OCI-LY1 (cell line): ENCODE measurements around the gene MLX.

Experiments
- H2AFZ ChIP-seq: fragments of 200-600 bp; sonication (generic), shearing (Covaris generic); 2 replicates; pipeline ENCODE4 v1.6.0; 2014; ENCODE audit warnings: antibody characterized with exemption, mild to moderate bottlenecking, low read length
- H3F3A ChIP-seq: fragments of 200-600 bp; sonication (generic), shearing (Covaris generic); 2 replicates; pipeline ENCODE4 v1.6.0; 2014; ENCODE audit warnings: mild to moderate bottlenecking, antibody characterized with exemption, low read length, moderate library complexity; ENCODE audit not compliant: insufficient read depth
- H3K27ac ChIP-seq: fragments of 200-600 bp; sonication (generic); 2 replicates; pipeline ENCODE4 v1.5.1; 2014; ENCODE audit warnings: low read length, mixed run types, mild to moderate bottlenecking, low read depth; ENCODE audit not compliant: poor library complexity, severe bottlenecking
- H3K27me3 ChIP-seq: fragments of 200-600 bp; sonication (generic); 2 replicates; pipeline ENCODE4 v1.6.0; 2014; ENCODE audit warnings: antibody characterized with exemption, mild to moderate bottlenecking, low read length, moderate library complexity; ENCODE audit not compliant: insufficient read depth
- H3K36me3 ChIP-seq: fragments of 200-600 bp; sonication (generic); 2 replicates; pipeline ENCODE4 v1.6.1; 2014; ENCODE audit warnings: mild to moderate bottlenecking, antibody characterized with exemption, low read length, moderate library complexity, mixed read lengths; ENCODE audit not compliant: insufficient read depth
- H3K4me1 ChIP-seq: fragments of 200-600 bp; sonication (generic); 2 replicates; pipeline ENCODE4 v1.5.1; 2014; ENCODE audit warnings: mild to moderate bottlenecking, low read length, moderate library complexity; ENCODE audit not compliant: insufficient read depth, severe bottlenecking
- H3K4me2 ChIP-seq: fragments of 200-600 bp; sonication (generic), shearing (Covaris generic); 2 replicates; pipeline ENCODE4 v1.6.1; 2014; ENCODE audit warnings: low read length
- H3K4me3 ChIP-seq: fragments of 200-600 bp; sonication (generic); 2 replicates; pipeline ENCODE4 v1.5.1; 2014; ENCODE audit warnings: low read length, low read depth, mild to moderate bottlenecking, mixed read lengths; ENCODE audit not compliant: poor library complexity, severe bottlenecking
- H3K79me2 ChIP-seq: fragments of 200-600 bp; shearing (Covaris generic); 2 replicates; pipeline ENCODE4 v1.6.1; 2016; ENCODE audit warnings: mixed run types, low read length, mixed read lengths; ENCODE audit not compliant: insufficient read depth
- H3K9ac ChIP-seq: fragments of 200-600 bp; sonication (generic), shearing (Covaris generic); 2 replicates; pipeline ENCODE4 v1.6.1; 2014; ENCODE audit warnings: mild to moderate bottlenecking, low read length, mixed read lengths
- H3K9me2 ChIP-seq: fragments of 200-600 bp; sonication (generic), shearing (Covaris generic); 2 replicates; pipeline ENCODE4 v1.6.1; 2014; ENCODE audit warnings: low read depth, mild to moderate bottlenecking, low read length, mixed read lengths
- H3K9me3 ChIP-seq: fragments of 200-600 bp; shearing (Covaris generic); 2 replicates; pipeline ENCODE4 v1.6.1; 2014; ENCODE audit warnings: low read length, mixed read lengths
- H4K20me1 ChIP-seq: fragments of 200-600 bp; sonication (generic), shearing (Covaris generic); 2 replicates; pipeline ENCODE4 v1.6.0; 2016; ENCODE audit warnings: mild to moderate bottlenecking, low read length; ENCODE audit not compliant: insufficient read depth
- EZH2 ChIP-seq: fragments of 200-600 bp; sonication (generic), shearing (Covaris generic); IDR thresholded peaks from 2 replicates; pipeline ENCODE4 v1.8.0; 2017; ENCODE audit warnings: borderline replicate concordance, mixed run types, mild to moderate bottlenecking, antibody characterized with exemption, low read length, moderate library complexity, mixed read lengths
- TF ChIP-seq, protein P1 (sequence below): fragments of 200-600 bp; sonication (generic), shearing (Covaris generic); IDR thresholded peaks from 2 replicates; pipeline ENCODE4 v1.5.1; 2017; ENCODE audit warnings: mild to moderate bottlenecking, antibody characterized with exemption, low read length, moderate library complexity, mixed read lengths

Gene MLX

DNA sequence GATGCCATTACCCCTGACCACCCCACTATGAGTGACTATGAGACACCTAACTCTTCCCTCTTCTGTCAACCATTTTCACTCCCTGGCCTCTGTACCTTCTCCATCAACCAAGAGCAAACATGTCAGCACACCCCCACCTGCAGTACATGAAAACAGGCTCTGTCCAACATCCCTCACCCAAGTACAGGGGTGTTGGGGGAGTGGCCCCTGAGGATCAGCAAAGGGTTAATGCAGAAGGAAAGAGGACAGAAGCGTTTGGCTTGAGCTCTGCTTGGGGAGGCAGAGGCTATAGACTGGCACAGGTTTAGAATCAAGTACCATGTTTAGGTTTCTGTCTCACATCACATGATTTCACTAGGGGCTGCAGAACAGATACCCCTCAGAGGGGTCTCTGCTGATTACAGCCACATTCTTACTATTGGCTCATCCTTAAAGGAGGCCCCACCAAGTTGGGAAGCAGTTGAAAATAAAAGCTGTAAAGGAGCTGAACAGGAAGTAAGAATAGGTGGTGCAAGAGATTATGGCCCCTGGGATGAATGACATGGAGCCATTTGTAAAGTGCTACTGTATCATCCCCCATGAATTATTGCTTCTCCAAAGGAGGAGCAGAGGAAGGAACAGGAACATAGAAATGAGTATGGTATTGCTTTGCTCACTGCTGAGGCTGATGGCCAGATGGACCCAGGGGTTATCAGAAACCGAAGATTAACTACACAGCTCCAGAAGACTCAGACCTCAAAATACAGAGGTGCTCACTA is 13.1 kb downstream of the MLX start:
- Histone ChIP-seq H3K4me3 (no peak overlapping the region), H4K20me1 (no peaks in the 10 kb centered on the region), H3F3A (0 out of 2 replicates have a peak, but pooled peaks cover 5% of the 10 kb centered on the region), H3K4me2 (peak overlapping the region; percentile 69), H3K9me2 (no peaks in the 10 kb centered on the region), H2AFZ (no peak overlapping the region), H3K79me2 (no peaks in the 10 kb centered on the region), H3K4me1 (peaks cover 38% of the 10 kb centered on the region), H3K27me3 (no peaks in the 10 kb centered on the region), H3K9me3 (no peaks in the 10 kb centered on the region), H3K27ac (peak overlapping the region; percentile 93), H3K9ac (peak overlapping the region; percentile 26), H3K36me3 (peaks cover 60% of the 10 kb centered on the region)
- TF ChIP-seq, protein P1, sequence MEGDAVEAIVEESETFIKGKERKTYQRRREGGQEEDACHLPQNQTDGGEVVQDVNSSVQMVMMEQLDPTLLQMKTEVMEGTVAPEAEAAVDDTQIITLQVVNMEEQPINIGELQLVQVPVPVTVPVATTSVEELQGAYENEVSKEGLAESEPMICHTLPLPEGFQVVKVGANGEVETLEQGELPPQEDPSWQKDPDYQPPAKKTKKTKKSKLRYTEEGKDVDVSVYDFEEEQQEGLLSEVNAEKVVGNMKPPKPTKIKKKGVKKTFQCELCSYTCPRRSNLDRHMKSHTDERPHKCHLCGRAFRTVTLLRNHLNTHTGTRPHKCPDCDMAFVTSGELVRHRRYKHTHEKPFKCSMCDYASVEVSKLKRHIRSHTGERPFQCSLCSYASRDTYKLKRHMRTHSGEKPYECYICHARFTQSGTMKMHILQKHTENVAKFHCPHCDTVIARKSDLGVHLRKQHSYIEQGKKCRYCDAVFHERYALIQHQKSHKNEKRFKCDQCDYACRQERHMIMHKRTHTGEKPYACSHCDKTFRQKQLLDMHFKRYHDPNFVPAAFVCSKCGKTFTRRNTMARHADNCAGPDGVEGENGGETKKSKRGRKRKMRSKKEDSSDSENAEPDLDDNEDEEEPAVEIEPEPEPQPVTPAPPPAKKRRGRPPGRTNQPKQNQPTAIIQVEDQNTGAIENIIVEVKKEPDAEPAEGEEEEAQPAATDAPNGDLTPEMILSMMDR = no peak
- no peak for TF ChIP-seq EZH2

DNA sequence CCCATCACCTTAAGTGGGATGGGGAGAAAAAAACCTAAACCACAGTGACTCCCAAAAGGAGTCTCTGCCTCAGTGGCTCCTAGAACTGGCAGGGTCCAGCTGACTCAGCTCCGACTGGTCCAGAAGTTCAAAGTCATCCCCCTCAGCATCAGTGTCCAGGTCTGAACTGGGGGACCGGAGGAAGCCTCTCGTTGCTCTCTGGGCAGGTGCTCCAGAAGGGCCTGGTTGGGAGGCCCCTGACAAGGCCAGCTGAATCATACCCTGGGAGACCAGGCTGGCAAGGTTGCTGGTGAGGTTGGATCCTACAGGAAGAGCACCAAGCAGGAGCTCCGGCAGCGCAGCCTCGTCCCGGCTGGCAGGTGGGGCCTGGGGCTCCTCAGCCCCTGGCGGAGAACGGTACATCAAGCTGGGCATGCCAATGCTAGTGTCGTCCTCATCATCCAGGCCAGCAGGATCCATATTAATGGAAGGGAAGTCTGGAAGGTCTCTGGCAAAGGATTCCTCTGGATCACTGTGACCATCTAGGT is 14.9 kb downstream of the MLX start:
- Histone ChIP-seq H3K4me2 (no peak overlapping the region), H3K4me1 (peaks cover 30% of the 10 kb centered on the region), H4K20me1 (no peaks in the 10 kb centered on the region), H3K27ac (no peak overlapping the region), H2AFZ (no peak overlapping the region), H3K9me2 (no peaks in the 10 kb centered on the region), H3K9ac (no peak overlapping the region), H3K36me3 (peaks cover 73% of the 10 kb centered on the region), H3K27me3 (no peaks in the 10 kb centered on the region), H3K9me3 (no peaks in the 10 kb centered on the region), H3F3A (0 out of 2 replicates have a peak, but pooled peaks cover 5% of the 10 kb centered on the region), H3K79me2 (no peaks in the 10 kb centered on the region), H3K4me3 (no peak overlapping the region)
- no peak for TF ChIP-seq EZH2
- TF ChIP-seq, protein P1 = no peak

DNA sequence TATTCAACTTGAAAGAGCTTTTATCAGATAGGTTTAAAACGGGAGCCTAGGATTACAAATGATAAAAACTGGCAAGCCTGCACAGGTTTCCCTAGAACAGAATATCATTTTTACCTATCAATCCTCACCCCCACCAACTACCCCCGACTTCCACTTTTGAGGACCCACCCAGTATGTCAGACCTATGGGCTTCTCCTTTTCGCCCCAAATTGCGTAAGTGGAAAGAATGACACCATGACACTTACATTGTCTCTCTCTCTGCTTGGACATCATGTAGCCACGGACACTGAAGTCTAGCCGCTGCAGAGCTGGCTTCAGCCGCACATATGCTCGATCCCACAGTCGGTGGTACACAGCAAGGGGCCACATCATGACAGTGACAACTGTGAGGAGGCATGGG is 18.0 kb downstream of the MLX start:
- Histone ChIP-seq H3K79me2 (no peaks in the 10 kb centered on the region), H3K36me3 (peaks cover 96% of the 10 kb centered on the region)

More for the DNA sequence above, 18.0 kb downstream of the MLX start:
- Histone ChIP-seq H3K9me2 (no peaks in the 10 kb centered on the region), H2AFZ (no peak overlapping the region), H3K4me2 (no peak overlapping the region), H3K27me3 (no peaks in the 10 kb centered on the region), H3K4me1 (peaks cover 18% of the 10 kb centered on the region), H3K27ac (no peak overlapping the region), H3K9me3 (no peaks in the 10 kb centered on the region), H3K4me3 (no peak overlapping the region), H3F3A (no peaks in the 10 kb centered on the region), H3K9ac (no peak overlapping the region), H4K20me1 (no peaks in the 10 kb centered on the region)
- TF ChIP-seq EZH2 = no peak
- TF ChIP-seq, protein P1 = no peak
